Mesendoderm (in vitro differentiated cells): Measurements from ENCODE around the gene OR4F15.

Experiments
- DNase-seq: peaks from one replicate; pipeline ENCODE4 v3.0.0; 2013
- H2AK5ac ChIP-seq: 2 replicates; pipeline ENCODE4 v1.6.1; 2013; ENCODE audit warnings: low read length, inconsistent platforms
- H2BK120ac ChIP-seq: 2 replicates; pipeline ENCODE4 v1.6.1; 2013; ENCODE audit warnings: low read depth, mild to moderate bottlenecking, low read length, moderate library complexity, mixed read lengths
- H2BK15ac ChIP-seq: replicated peaks from 2 replicates; pipeline ENCODE4 v1.6.1; 2013; ENCODE audit warnings: low read depth, mild to moderate bottlenecking, moderate library complexity
- H2BK5ac ChIP-seq: 2 replicates; pipeline ENCODE4 v1.6.1; 2013; ENCODE audit warnings: low read length, inconsistent platforms
- H3K18ac ChIP-seq: 2 replicates; pipeline ENCODE4 v1.6.1; 2013; ENCODE audit warnings: mild to moderate bottlenecking, low read length, mixed read lengths
- H3K23ac ChIP-seq: one replicate; pipeline ENCODE4 v1.6.1; 2013; ENCODE audit warnings: low read length
- H3K27ac ChIP-seq: 2 replicates; pipeline ENCODE4 v1.5.1; 2013; ENCODE audit warnings: low read depth, mild to moderate bottlenecking, inconsistent platforms, low read length, moderate library complexity
- H3K27me3 ChIP-seq: 2 replicates; pipeline ENCODE4 v1.6.1; 2013; ENCODE audit warnings: low read length, control low read depth, mild to moderate bottlenecking, inconsistent platforms; ENCODE audit not compliant: insufficient read depth, poor library complexity
- H3K36me3 ChIP-seq: 2 replicates; pipeline ENCODE4 v1.6.1; 2013; ENCODE audit warnings: low read length, inconsistent platforms; ENCODE audit not compliant: control insufficient read depth, insufficient read depth
- H3K4ac ChIP-seq: one replicate; pipeline ENCODE4 v1.6.1; 2013; ENCODE audit warnings: low read depth, mild to moderate bottlenecking, low read length, moderate library complexity
- H3K4me1 ChIP-seq: 2 replicates; pipeline ENCODE4 v1.6.1; 2013; ENCODE audit warnings: low read depth, low read length, inconsistent platforms; ENCODE audit not compliant: control insufficient read depth
- H3K4me2 ChIP-seq: 2 replicates; pipeline ENCODE4 v1.6.1; 2013; ENCODE audit warnings: low read length
- H3K4me3 ChIP-seq: 2 replicates; pipeline ENCODE4 v1.5.1; 2013; ENCODE audit warnings: mild to moderate bottlenecking, low read length
- H3K56ac ChIP-seq: one replicate; pipeline ENCODE4 v1.6.1; 2013; ENCODE audit warnings: low read length
- H3K79me1 ChIP-seq: 2 replicates; pipeline ENCODE4 v1.6.1; 2013; ENCODE audit warnings: low read length, inconsistent platforms
- H3K79me2 ChIP-seq: 2 replicates; pipeline ENCODE4 v1.6.1; 2013; ENCODE audit warnings: mild to moderate bottlenecking, low read length; ENCODE audit not compliant: control insufficient read depth, insufficient read depth
- H3K9ac ChIP-seq: 2 replicates; pipeline ENCODE4 v1.6.1; 2013; ENCODE audit warnings: low read length, inconsistent platforms
- H4K5ac ChIP-seq: one replicate; pipeline ENCODE4 v1.6.1; 2013; ENCODE audit warnings: low read length
- H4K8ac ChIP-seq: one replicate; pipeline ENCODE4 v1.6.1; 2013; ENCODE audit warnings: low read depth, mild to moderate bottlenecking, control low read depth, low read length, moderate library complexity
- WGBS: extraction: QIAGEN DNeasy Blood & Tissue Kit; methylation state at CpG from one replicate; pipeline ENCODE4 v1.1.7; 2013; ENCODE audit warnings: low lambda C conversion rate, missing lambda C conversion rate; ENCODE audit not compliant: insufficient coverage; ENCODE audit errors: extremely low coverage; 5-methylcytosine and 5-hydroxymethylcytosine counted together

Gene OR4F15

GRCh38 chr15:101813803-101814534 lies 2.0 kb downstream of the OR4F15 start:
- no peak overlapping the region for H2AK5ac ChIP-seq
- H4K5ac ChIP-seq, result no peak overlapping the region
- no peak overlapping the region for H2BK120ac ChIP-seq
- H3K23ac ChIP-seq, result no peak overlapping the region
- no peak overlapping the region for H3K27ac ChIP-seq
- H3K36me3 ChIP-seq, result no peaks in the 10 kb centered on the region
- H3K4ac ChIP-seq, result no peak overlapping the region
- H2BK5ac ChIP-seq, result no peak overlapping the region
- no peak overlapping the region for H4K8ac ChIP-seq
- no peaks in the 10 kb centered on the region for H3K27me3 ChIP-seq
- H3K9ac ChIP-seq, result no peak overlapping the region
- H3K79me2 ChIP-seq, result no peaks in the 10 kb centered on the region
- no peaks in the 10 kb centered on the region for H3K4me1 ChIP-seq
- no peak overlapping the region for H2BK15ac ChIP-seq
- DNase-seq, result no peak
- no peaks in the 10 kb centered on the region for H3K79me1 ChIP-seq
- no peak overlapping the region for H3K4me2 ChIP-seq
- H3K56ac ChIP-seq, result no peak overlapping the region
- H3K18ac ChIP-seq, result no peak overlapping the region
- no CpG with 5 or more reads among the region's 3 CpGs for WGBS
- H3K4me3 ChIP-seq, result no peak overlapping the region

- Histone ChIP-seq H3K4me2 (no peak overlapping the region), H3K27ac (no peak overlapping the region), H3K4ac (no peak overlapping the region), H2AK5ac (no peak overlapping the region), H3K56ac (no peak overlapping the region), H2BK120ac (no peak overlapping the region), H3K27me3 (no peaks in the 10 kb centered on the region), H2BK15ac (no peak overlapping the region), H4K8ac (no peak overlapping the region), H3K4me3 (no peak overlapping the region), H3K79me1 (no peaks in the 10 kb centered on the region), H3K23ac (no peak overlapping the region), H3K18ac (no peak overlapping the region), H3K79me2 (no peaks in the 10 kb centered on the region), H3K36me3 (no peaks in the 10 kb centered on the region), H4K5ac (no peak overlapping the region), H2BK5ac (no peak overlapping the region), H3K4me1 (no peaks in the 10 kb centered on the region), H3K9ac (no peak overlapping the region)
- DNase-seq, result no peak
- no CpG with 5 or more reads among the region's 6 CpGs for WGBS
These were observed 8.8 kb downstream of the OR4F15 start for GRCh38 chr15:101820781-101821180.

- no CpG with 5 or more reads among the region's 6 CpGs for WGBS
- Histone ChIP-seq H2AK5ac (no peak overlapping the region), H3K27me3 (no peaks in the 10 kb centered on the region), H3K27ac (no peak overlapping the region), H3K18ac (no peak overlapping the region), H4K8ac (no peak overlapping the region), H2BK15ac (no peak overlapping the region), H2BK120ac (no peak overlapping the region), H4K5ac (no peak overlapping the region), H3K4me3 (no peak overlapping the region), H3K36me3 (no peaks in the 10 kb centered on the region), H3K79me1 (no peaks in the 10 kb centered on the region), H3K23ac (no peak overlapping the region), H3K79me2 (no peaks in the 10 kb centered on the region), H3K4me1 (no peaks in the 10 kb centered on the region), H2BK5ac (no peak overlapping the region), H3K4ac (no peak overlapping the region), H3K4me2 (no peak overlapping the region), H3K9ac (no peak overlapping the region), H3K56ac (no peak overlapping the region)
- DNase-seq, result no peak
These were observed 15.3 kb downstream of the OR4F15 start for GRCh38 chr15:101827257-101827656.

GRCh38 chr15:101828774-101829173 lies 16.8 kb downstream of the OR4F15 start:
- WGBS, result no CpG with 5 or more reads among the region's 5 CpGs
- no peak for DNase-seq
- H2AK5ac ChIP-seq, result no peak overlapping the region

GRCh38 chr15:101841656-101842055 lies 29.7 kb downstream of the OR4F15 start:
- no peak for DNase-seq
- Histone ChIP-seq H4K5ac (no peak overlapping the region), H3K18ac (no peak overlapping the region), H3K79me1 (no peaks in the 10 kb centered on the region), H3K4me3 (no peak overlapping the region), H3K56ac (no peak overlapping the region), H3K27me3 (no peaks in the 10 kb centered on the region), H3K4me1 (no peaks in the 10 kb centered on the region), H3K79me2 (no peaks in the 10 kb centered on the region), H2BK5ac (no peak overlapping the region), H2BK15ac (no peak overlapping the region), H3K23ac (no peak overlapping the region), H3K36me3 (no peaks in the 10 kb centered on the region), H3K9ac (no peak overlapping the region), H2AK5ac (no peak overlapping the region), H3K4me2 (no peak overlapping the region), H3K4ac (no peak overlapping the region), H3K27ac (no peak overlapping the region), H2BK120ac (no peak overlapping the region), H4K8ac (no peak overlapping the region)
- no CpG with 5 or more reads among the region's 3 CpGs for WGBS

More at GRCh38 chr15:101828774-101829173, 16.8 kb downstream of the OR4F15 start:
- no peaks in the 10 kb centered on the region for H3K79me2 ChIP-seq
- H2BK15ac ChIP-seq, result no peak overlapping the region
- no peaks in the 10 kb centered on the region for H3K36me3 ChIP-seq
- no peak overlapping the region for H3K27ac ChIP-seq
- no peaks in the 10 kb centered on the region for H3K79me1 ChIP-seq
- H3K4me1 ChIP-seq, result no peaks in the 10 kb centered on the region
- H2BK5ac ChIP-seq, result no peak overlapping the region
- no peak overlapping the region for H3K4ac ChIP-seq
- no peak overlapping the region for H3K4me3 ChIP-seq
- H3K56ac ChIP-seq, result no peak overlapping the region
- no peak overlapping the region for H2BK120ac ChIP-seq
- H3K27me3 ChIP-seq, result no peaks in the 10 kb centered on the region
- H4K8ac ChIP-seq, result no peak overlapping the region
- H3K4me2 ChIP-seq, result no peak overlapping the region
- no peak overlapping the region for H3K23ac ChIP-seq
- H4K5ac ChIP-seq, result no peak overlapping the region
- H3K18ac ChIP-seq, result no peak overlapping the region
- no peak overlapping the region for H3K9ac ChIP-seq

- H3K36me3 ChIP-seq, result no peaks in the 10 kb centered on the region
- H2AK5ac ChIP-seq, result no peak overlapping the region
- H4K5ac ChIP-seq, result no peak overlapping the region
- no peak overlapping the region for H2BK15ac ChIP-seq
- no peak overlapping the region for H3K4ac ChIP-seq
- H3K56ac ChIP-seq, result no peak overlapping the region
- H3K27me3 ChIP-seq, result no peaks in the 10 kb centered on the region
- no peak for DNase-seq
- H3K27ac ChIP-seq, result no peak overlapping the region
- no peak overlapping the region for H3K4me3 ChIP-seq
- no peak overlapping the region for H2BK5ac ChIP-seq
- no peaks in the 10 kb centered on the region for H3K79me1 ChIP-seq
- no CpG with 5 or more reads among the region's 6 CpGs for WGBS
- H3K9ac ChIP-seq, result no peak overlapping the region
- H2BK120ac ChIP-seq, result no peak overlapping the region
- H3K4me1 ChIP-seq, result no peaks in the 10 kb centered on the region
- H3K18ac ChIP-seq, result no peak overlapping the region
- H3K23ac ChIP-seq, result no peak overlapping the region
- H3K4me2 ChIP-seq, result no peak overlapping the region
- no peak overlapping the region for H4K8ac ChIP-seq
- no peaks in the 10 kb centered on the region for H3K79me2 ChIP-seq
These were observed 32.9 kb downstream of the OR4F15 start for GRCh38 chr15:101844916-101845315.
